Fibroblast of lung (primary cell): ENCODE data around the gene MAPK8IP1. TPM values are rescaled to one million over a fixed set of nuclear protein-coding genes. Genes with fewer than 3 reads are reported as not detected.

ENCODE experiments used
- DNase-seq, 2 donors: peaks; one replicate each; pipeline versions ENCODE4 v3.0.0 to v3.0.0-alpha.2; 2010; ENCODE audit warnings: low read depth in 2 of 2
- H2AFZ ChIP-seq: 2 replicates; pipeline ENCODE4 v1.5.1; 2012; ENCODE audit warnings: low read length, control low read depth, inconsistent platforms
- H3K27ac ChIP-seq: 2 replicates; pipeline ENCODE4 v1.5.1; 2011; ENCODE audit warnings: low read length, control low read depth; ENCODE audit not compliant: insufficient read depth
- H3K27me3 ChIP-seq: 2 replicates; pipeline ENCODE4 v1.5.1; 2011; ENCODE audit warnings: mild to moderate bottlenecking, low read length; ENCODE audit not compliant: control insufficient read depth, insufficient read depth
- H3K36me3 ChIP-seq: 2 replicates; pipeline ENCODE4 v1.5.1; 2011; ENCODE audit warnings: low read length; ENCODE audit not compliant: control insufficient read depth, insufficient read depth
- H3K4me1 ChIP-seq: 2 replicates; pipeline ENCODE4 v1.5.1; 2011; ENCODE audit warnings: low read length; ENCODE audit not compliant: control insufficient read depth, insufficient read depth; ENCODE audit errors: extremely low read depth
- H3K4me2 ChIP-seq: 2 replicates; pipeline ENCODE4 v1.5.1; 2011; ENCODE audit warnings: low read length, control low read depth; ENCODE audit not compliant: insufficient read depth; ENCODE audit errors: extremely low read depth
- H3K4me3 ChIP-seq, 4 experiments: fragments of 200-600 bp in 1 of 4; sonication (generic) in 1 of 4; replicated peaks in 1 of 4; 2 replicates each; pipeline ENCODE4 v1.5.1; 2011 to 2016; ENCODE audit warnings: low read length in 4 of 4, low read depth in 3 of 4, mild to moderate bottlenecking in 3 of 4, control low read depth in 2 of 4, inconsistent platforms in 1 of 4, mixed read lengths in 1 of 4; ENCODE audit not compliant: insufficient read depth in 1 of 4; ENCODE audit errors: control extremely low read depth in 1 of 4
- H3K79me2 ChIP-seq: 2 replicates; pipeline ENCODE4 v1.5.1; 2012; ENCODE audit warnings: mild to moderate bottlenecking, low read length, inconsistent platforms; ENCODE audit not compliant: control insufficient read depth, insufficient read depth
- H3K9ac ChIP-seq: 2 replicates; pipeline ENCODE4 v1.5.1; 2011; ENCODE audit warnings: mild to moderate bottlenecking, low read length, control low read depth; ENCODE audit not compliant: insufficient read depth
- H3K9me3 ChIP-seq: 2 replicates; pipeline ENCODE4 v1.5.1; 2012; ENCODE audit warnings: low read depth, low read length; ENCODE audit not compliant: control insufficient read depth, insufficient read depth
- H4K20me1 ChIP-seq: 2 replicates; pipeline ENCODE4 v1.5.1; 2011; ENCODE audit warnings: low read length; ENCODE audit not compliant: control insufficient read depth, insufficient read depth; ENCODE audit errors: extremely low read depth
- CTCF ChIP-seq, 2 donors: IDR thresholded peaks in 1 of 2; conservative IDR thresholded peaks in 1 of 2; 1 replicate in 1 of 2; 2 replicates in 1 of 2; pipeline ENCODE4 v1.5.1; 2011 to 2012; ENCODE audit warnings: low read length in 2 of 2, control low read depth in 1 of 2, inconsistent platforms in 1 of 2, low read depth in 1 of 2, mild to moderate bottlenecking in 1 of 2
- EZH2 ChIP-seq: IDR thresholded peaks from 2 replicates; pipeline ENCODE4 v1.5.1; 2012; ENCODE audit warnings: low read length, control low read depth, mild to moderate bottlenecking; ENCODE audit errors: missing control alignments
- polyA plus RNA-seq, 2 donors: library from polyadenylated mRNA; depleted of rRNA in 1 of 2; stranded (reverse) in 1 of 2; unstranded in 1 of 2; fragments of >200 nt; gene quantifications; 2 replicates each; pipeline ENCODE4 v1.2.1, GENCODE V29; 2011 to 2012; ENCODE audit warnings: missing spikeins in 1 of 2
- total RNA-seq: library from RNA; depleted of rRNA; stranded (reverse); fragments of >200 nt; gene quantifications from 2 replicates; pipeline ENCODE4 v1.2.1, GENCODE V29; 2014

MAPK8IP1 gene
- total and polyA plus RNA-seq, 2 donors (not counting 1 experiment from before 2014, with no cell fraction given) = 3.8 to 6.6 TPM

DNA sequence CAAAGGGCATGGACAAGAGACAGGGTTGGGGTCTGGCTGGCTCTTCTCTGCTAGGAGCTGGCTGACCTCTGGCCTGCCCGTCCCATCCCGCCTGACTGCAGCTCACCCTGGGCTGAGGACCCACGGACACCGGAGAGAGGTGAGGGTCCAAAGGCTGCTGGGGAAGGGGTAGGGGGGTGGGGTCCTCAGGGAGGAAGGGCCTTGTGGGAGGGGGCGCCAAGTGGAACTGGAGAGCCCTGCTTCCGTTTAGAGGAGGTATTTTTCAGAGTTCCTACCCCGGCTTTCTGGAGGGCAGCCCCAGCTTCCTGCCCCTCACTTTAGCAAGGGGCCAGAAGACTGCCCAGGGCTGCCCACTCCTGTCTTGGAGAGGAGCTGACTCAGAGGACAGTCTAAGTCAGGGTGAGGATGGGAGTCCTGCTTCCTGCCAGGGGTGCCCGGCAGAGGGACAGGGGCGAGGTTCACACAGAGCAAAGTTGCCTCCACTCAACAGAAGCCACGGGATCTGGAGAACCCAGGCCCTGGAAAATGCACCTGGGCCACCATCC is 44.1 kb downstream of the MAPK8IP1 start:
- no peaks in the 10 kb centered on the region for H3K79me2 ChIP-seq
- TF ChIP-seq EZH2 = no peak
- TF ChIP-seq CTCF (conservative IDR thresholded peaks at IDR 0.05 in 1 of 2, IDR thresholded peaks at IDR 0.05 in 1 of 2; ENCODE audit: low read depth in 1 of 2, low read length in 2 of 2) = no peak
- H3K4me2 ChIP-seq = no peak overlapping the region
- no peaks in the 10 kb centered on the region for H3K9me3 ChIP-seq
- H3K9ac ChIP-seq = no peak overlapping the region
- peaks cover 2% of the 10 kb centered on the region for H3K36me3 ChIP-seq
- H3K4me1 ChIP-seq = no peaks in the 10 kb centered on the region
- H3K27ac ChIP-seq = no peak overlapping the region
- H2AFZ ChIP-seq = no peak overlapping the region
- peaks cover 8% of the 10 kb centered on the region for H3K27me3 ChIP-seq
- no peak for DNase-seq
- H3K4me3 ChIP-seq = no peak overlapping the region
- H4K20me1 ChIP-seq = no peaks in the 10 kb centered on the region

DNA sequence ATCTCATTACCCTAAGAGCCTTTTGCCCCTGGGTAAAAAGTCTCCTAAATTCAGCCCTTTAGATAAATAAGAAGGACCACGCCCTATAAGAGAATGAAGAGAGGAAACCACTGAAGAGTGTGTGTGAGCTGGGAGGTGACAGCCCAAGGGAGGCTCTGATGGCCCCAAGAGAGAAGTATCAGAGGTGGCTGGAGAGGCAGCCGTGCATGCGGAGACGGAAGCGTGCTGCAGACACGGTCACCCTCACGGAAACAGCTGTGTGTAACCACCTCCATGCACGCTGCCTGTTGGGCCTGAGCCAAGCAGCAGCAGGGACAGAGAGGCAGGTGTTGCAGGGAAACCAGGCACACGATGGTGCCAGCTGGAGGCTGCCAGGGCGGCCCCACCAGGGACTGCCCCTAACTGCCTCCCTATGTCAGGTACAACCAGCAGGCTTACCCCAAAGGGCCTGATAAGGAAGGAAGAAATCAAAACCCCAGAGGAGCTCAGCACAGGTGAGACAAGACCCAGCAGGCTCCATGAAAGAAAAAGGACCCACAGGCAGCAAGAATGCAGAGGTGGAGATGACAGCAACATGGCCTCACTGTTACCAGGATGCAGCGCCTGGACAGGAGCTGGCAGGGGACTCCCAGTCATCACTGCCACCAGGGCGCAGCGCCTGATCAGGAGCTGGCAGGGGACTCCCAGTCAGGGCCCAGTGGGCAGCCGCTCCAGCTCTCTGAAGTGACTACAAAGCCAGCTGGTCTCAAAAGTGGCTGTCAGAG is 44.8 kb downstream of the MAPK8IP1 start:
- Histone ChIP-seq H3K27me3 (peaks cover 8% of the 10 kb centered on the region), H3K4me2 (no peak overlapping the region), H4K20me1 (no peaks in the 10 kb centered on the region), H3K27ac (no peak overlapping the region), H3K4me3 (no peak overlapping the region), H3K79me2 (no peaks in the 10 kb centered on the region), H3K36me3 (peaks cover 4% of the 10 kb centered on the region), H3K4me1 (no peaks in the 10 kb centered on the region), H3K9ac (no peak overlapping the region), H2AFZ (no peak overlapping the region), H3K9me3 (no peaks in the 10 kb centered on the region)
- TF ChIP-seq CTCF (conservative IDR thresholded peaks at IDR 0.05 in 1 of 2, IDR thresholded peaks at IDR 0.05 in 1 of 2; ENCODE audit: low read depth in 1 of 2, low read length in 2 of 2) (no peak), EZH2 (no peak)
- no peak for DNase-seq

- TF ChIP-seq EZH2 = no peak
- TF ChIP-seq CTCF (conservative IDR thresholded peaks at IDR 0.05 in 1 of 2, IDR thresholded peaks at IDR 0.05 in 1 of 2; ENCODE audit: low read depth in 1 of 2, low read length in 2 of 2) = no peak
- H3K9me3 ChIP-seq = no peaks in the 10 kb centered on the region
- H4K20me1 ChIP-seq = no peaks in the 10 kb centered on the region
- H3K36me3 ChIP-seq = peaks cover 4% of the 10 kb centered on the region
- H3K79me2 ChIP-seq = no peaks in the 10 kb centered on the region
- H3K27ac ChIP-seq = no peak overlapping the region
- DNase-seq = no peak
- no peaks in the 10 kb centered on the region for H3K4me1 ChIP-seq
- no peak overlapping the region for H2AFZ ChIP-seq
- peaks cover 6% of the 10 kb centered on the region for H3K27me3 ChIP-seq
- no peak overlapping the region for H3K9ac ChIP-seq
- H3K4me3 ChIP-seq = no peak overlapping the region
- H3K4me2 ChIP-seq = no peak overlapping the region
Measured at GRCh38 chr11:45930951-45931570, 45.6 kb downstream of the MAPK8IP1 start.
